Panc1 (cell line): ENCODE measurements around the gene SCN2A. TPM values are rescaled to one million over a fixed set of nuclear protein-coding genes. Genes with fewer than 3 reads are reported as not detected.

Experiments
- ATAC-seq: fragments of 200-7000 bp; cut with Tn5 transposase; 2 replicates; pipeline ENCODE4 v1.9.1; 2020; ENCODE audit warnings: mild to moderate bottlenecking, moderate library complexity
- BruUV-seq: library from RNA; stranded (reverse); fragments of 400-500 nt; replicated peaks from 2 replicates; lab custom pipeline; 2021; lab: Mats Ljungman, UMichigan
- CTCF ChIA-PET: fragments of 300-600 bp; sonication (Branson Sonifier 250); formaldehyde crosslinking; loops from one replicate; lab custom pipeline; 2022; ENCODE audit warnings: antibody characterized with exemption; lab: Charles Lee
- POLR2A ChIA-PET: fragments of 300-600 bp; sonication (Branson Sonifier 250); formaldehyde crosslinking; loops from one replicate; lab custom pipeline; 2022; ENCODE audit warnings: antibody characterized with exemption; lab: Charles Lee
- DNase-seq: peaks from one replicate; pipeline ENCODE4 v3.0.0-alpha.2; 2010; ENCODE audit warnings: low read depth, low spot score
- H3K27ac ChIP-seq: 2 replicates; pipeline ENCODE4 v1.5.1; 2011; ENCODE audit warnings: mild to moderate bottlenecking, low read length, inconsistent platforms
- H3K27me3 ChIP-seq: fragments of 200-500 bp; sonication (Bioruptor generic); 2 replicates; pipeline ENCODE4 v1.6.0; 2014; ENCODE audit warnings: low read length, inconsistent platforms; ENCODE audit not compliant: control insufficient read depth, insufficient read depth
- H3K36me3 ChIP-seq: fragments of 200-500 bp; sonication (Bioruptor generic); 2 replicates; pipeline ENCODE4 v1.5.1; 2014; ENCODE audit warnings: inconsistent platforms, mild to moderate bottlenecking, low read length, moderate library complexity; ENCODE audit not compliant: control insufficient read depth, insufficient read depth
- H3K4me1 ChIP-seq: 2 replicates; pipeline ENCODE4 v1.5.1; 2011; ENCODE audit warnings: inconsistent platforms, mild to moderate bottlenecking, low read length, moderate library complexity; ENCODE audit not compliant: control insufficient read depth, insufficient read depth
- H3K4me3 ChIP-seq, 2 experiments: 2 replicates each; pipeline ENCODE4 v1.5.1; 2011 to 2012; ENCODE audit warnings: low read depth in 2 of 2, low read length in 2 of 2, mild to moderate bottlenecking in 2 of 2, inconsistent platforms in 1 of 2, moderate library complexity in 1 of 2
- H3K9me3 ChIP-seq: fragments of 200-500 bp; sonication (Bioruptor generic); 2 replicates; pipeline ENCODE4 v1.5.1; 2014; ENCODE audit warnings: low read depth, mild to moderate bottlenecking, inconsistent platforms, low read length, moderate library complexity; ENCODE audit not compliant: control insufficient read depth, insufficient read depth
- CTCF ChIP-seq: fragments of 450-650 bp; IDR thresholded peaks from 2 replicates; pipeline ENCODE4 v1.5.1; 2017; ENCODE audit warnings: mild to moderate bottlenecking
- POLR2AphosphoS5 ChIP-seq: IDR thresholded peaks from 2 replicates; pipeline ENCODE4 v1.6.1; 2012; ENCODE audit warnings: mild to moderate bottlenecking, low read depth, low read length, moderate library complexity
- REST ChIP-seq, 2 experiments: IDR thresholded peaks; 2 replicates each; pipeline ENCODE4 v1.6.1; 2011 to 2012; ENCODE audit warnings: low read depth in 2 of 2, control low read depth in 1 of 2, low read length in 1 of 2, mild to moderate bottlenecking in 1 of 2, moderate library complexity in 1 of 2; ENCODE audit not compliant: insufficient read depth in 1 of 2
- SIN3A ChIP-seq: IDR thresholded peaks from 2 replicates; pipeline ENCODE4 v1.6.1; 2012; ENCODE audit warnings: low read depth, mild to moderate bottlenecking, low read length, moderate library complexity, borderline replicate concordance; ENCODE audit not compliant: insufficient read depth
- TCF7L2 ChIP-seq: IDR thresholded peaks from 2 replicates; pipeline ENCODE4 v1.6.1; 2011; ENCODE audit warnings: mild to moderate bottlenecking, low read depth, low read length, inconsistent platforms
- in situ Hi-C: cut with HindIII; loops from 2 replicates; pipeline ENCODE4 v1.10.0; 2016; ENCODE audit warnings: low sequenced_read_pairs, low pct_unique_long_range_greater_than_20kb
- intact Hi-C: fragments of 100-400 bp; cut with micrococcal nuclease; formaldehyde crosslinking; loops from one replicate; pipeline ENCODE4 v1.10.0; 2022; ENCODE audit not compliant: unreplicated experiment
- total RNA-seq: library from RNA; stranded (reverse); gene quantifications from one replicate; pipeline ENCODE4 v1.2.1, GENCODE V29; 2021; ENCODE audit not compliant: unreplicated experiment

Gene SCN2A
- total RNA-seq, 1 experiment from 2014 or later = not detected

GRCh38 chr2:165198181-165198580, 41.0 kb upstream of the SCN2A start:
- in situ Hi-C loops = no loop called here
- Histone ChIP-seq H3K4me1 (no peaks in the 10 kb centered on the region), H3K27ac (no peak overlapping the region), H3K36me3 (no peaks in the 10 kb centered on the region), H3K27me3 (no peaks in the 10 kb centered on the region), H3K9me3 (no peaks in the 10 kb centered on the region), H3K4me3 (no peak overlapping the region)
- ATAC-seq (no peak), DNase-seq (no peak)
- intact Hi-C loops = no loop called here
- ChIA-PET POLR2A (no interaction called here), CTCF (no interaction called here)
- no peak for TF ChIP-seq POLR2AphosphoS5
- no peak for TF ChIP-seq CTCF
- no peak for TF ChIP-seq SIN3A
- no peak for TF ChIP-seq REST (IDR thresholded peaks at IDR 0.05; ENCODE audit: insufficient read depth in 1 of 2, low read depth in 2 of 2, low read length in 1 of 2)
- no peak for TF ChIP-seq TCF7L2
- no TSS peak for BruUV-seq

- ATAC-seq (no peak), DNase-seq (no peak)
- intact Hi-C loops = loop anchor here (5.0 kb wide), 1 partner anchor 210 kb away; no protein-coding TSS in a partner anchor
- POLR2A ChIA-PET = no interaction called here
- H3K27ac ChIP-seq = no peak overlapping the region
- no peaks in the 10 kb centered on the region for H3K4me1 ChIP-seq
- CTCF ChIA-PET = no interaction called here
- TF ChIP-seq TCF7L2 = no peak
- no peak for TF ChIP-seq SIN3A
- TF ChIP-seq CTCF = no peak
- no peak for TF ChIP-seq POLR2AphosphoS5
- TF ChIP-seq REST (IDR thresholded peaks at IDR 0.05; ENCODE audit: insufficient read depth in 1 of 2, low read depth in 2 of 2, low read length in 1 of 2) = no peak
- no TSS peak for BruUV-seq
- in situ Hi-C loops = no loop called here
- H3K9me3 ChIP-seq = no peaks in the 10 kb centered on the region
- no peaks in the 10 kb centered on the region for H3K36me3 ChIP-seq
- no peak overlapping the region for H3K4me3 ChIP-seq
- no peaks in the 10 kb centered on the region for H3K27me3 ChIP-seq
These were observed 37.0 kb upstream of the SCN2A start for GRCh38 chr2:165202239-165202638.
